ENCODE measurements around the gene PSMB5. TPM values are rescaled to one million over a fixed set of nuclear protein-coding genes. Genes with fewer than 3 reads are reported as not detected.
A peak's percentile ranks its signal among the peaks of the same experiment; 100 is the strongest.

PSMB5 gene
- total and polyA plus RNA-seq, 2 of the 13 experiments (the other 11 are each of a cell fraction or from before 2014, with no cell fraction given): 705 to 871 TPM

GRCh38 chr14:22985894-22986507, 48.7 kb downstream of the PSMB5 start:
- ChIA-PET CTCF (ENCODE audit: low intra/inter-chr PET ratio, low total read pairs) (interaction anchor here (1.1 to 6.6 kb wide), 17 partner anchors 9 to 429 kb away, joined by 3 to 298 read pairs (median 6); partner anchors contain the start of genes CDH24 and PRMT5), POLR2A (interaction anchor here (1.0 to 25.8 kb wide), 16 partner anchors 9 to 109 kb away, joined by 3 to 1670 read pairs (median 12); partner anchors contain the start of genes ACIN1, C14orf119, CDH24 and HAUS4)
- Histone ChIP-seq H3K27me3 (ENCODE audit: control insufficient read depth in 1 of 2, insufficient read depth in 2 of 2, low read length in 2 of 2) (no peaks in the 10 kb centered on the region; a peak in 1 of 5 replicates), H4K20me1 (ENCODE audit: insufficient read depth, low read length) (no peaks in the 10 kb centered on the region), H3K4me2 (ENCODE audit: low read depth, low read length) (no peak overlapping the region), H3K9me3 (ENCODE audit: low read length) (no peaks in the 10 kb centered on the region), H3K4me1 (ENCODE audit: insufficient read depth, low read length) (peaks cover 37% of the 10 kb centered on the region), H3K27ac (ENCODE audit: extremely low read length, insufficient read depth, low read length) (no peak overlapping the region), H3K9ac (ENCODE audit: insufficient read depth, low read depth, low read length) (no peak overlapping the region), H3K36me3 (replicated peaks in 1 of 2; ENCODE audit: control insufficient read depth in 1 of 2, insufficient read depth in 2 of 2, low read length in 2 of 2) (peaks cover 0 to 6% of the 10 kb centered on the region in 2 experiments; a peak in 1 of 5 replicates), H3K79me2 (ENCODE audit: insufficient read depth, low read length) (peaks cover 21% of the 10 kb centered on the region), H3K4me3 (replicated peaks in 1 of 3; ENCODE audit: insufficient read depth in 1 of 3, low read depth in 2 of 3, low read length in 3 of 3) (no peak overlapping the region), H2AFZ (ENCODE audit: low read length) (no peak overlapping the region)
- no peak for FAIRE-seq
- in situ Hi-C loops (cut with HindIII; ENCODE audit: extremely low pct_ligation_motif_present, low pct_unique_long_range_greater_than_20kb) (loop anchor here (5.0 kb wide), 1 partner anchor 66 kb away; no protein-coding TSS in a partner anchor), intact Hi-C loops (cut with micrococcal nuclease; ENCODE audit: unreplicated experiment) (loop anchor here (1.0 to 10.0 kb wide), 5 partner anchors 8 to 319 kb away; partner anchors contain the start of genes BCL2L2 and PPP1R3E)
- no peak; the same call in 2 of the 3 replicates for ATAC-seq
- no peak for DNase-seq (ENCODE audit: low spot score)
- BruUV-seq (replicated peaks): no TSS peak
- WGBS (ENCODE audit: low lambda C conversion rate): 55% methylated on average over 2 of the region's 2 CpGs
- TF ChIP-seq WIZ (CRISPR knock-in tag; IDR thresholded peaks at IDR 0.05) (0 out of 2 replicates have a peak, but pooled peaks have one; percentile 72), MBNL3 (CRISPR knock-in tag; conservative IDR thresholded peaks at IDR 0.05) (no peak), SRSF1 (optimal IDR thresholded peaks at IDR 0.05; ENCODE audit: low read depth, low read length) (no peak), ZNF678 (CRISPR knock-in tag; IDR thresholded peaks at IDR 0.05) (no peak), MTA3 (CRISPR knock-in tag; IDR thresholded peaks at IDR 0.05) (no peak), KDM6A (CRISPR knock-in tag; IDR thresholded peaks at IDR 0.05; ENCODE audit: low read depth) (no peak), ZNF781 (CRISPR knock-in tag; IDR thresholded peaks at IDR 0.05; ENCODE audit: borderline replicate concordance, not compliant biosample characterization) (peak; percentile 25), ZNF75D (CRISPR knock-in tag; IDR thresholded peaks at IDR 0.05; ENCODE audit: borderline replicate concordance) (no peak), YEATS2 (CRISPR knock-in tag; IDR thresholded peaks at IDR 0.05; ENCODE audit: borderline replicate concordance) (no peak), ZNF784 (CRISPR knock-in tag; IDR thresholded peaks at IDR 0.05; ENCODE audit: borderline replicate concordance) (no peak; the same call in 1 of the 2 replicates), ZNF337 (CRISPR knock-in tag; IDR thresholded peaks at IDR 0.05; ENCODE audit: borderline replicate concordance, low read depth) (0 out of 2 replicates have a peak, but pooled peaks have one; percentile 42), ZNF333 (CRISPR knock-in tag; IDR thresholded peaks at IDR 0.05; ENCODE audit: borderline replicate concordance) (no peak), TCF7 (IDR thresholded peaks at IDR 0.05; ENCODE audit: low read depth) (no peak), REL (CRISPR knock-in tag; conservative IDR thresholded peaks at IDR 0.05) (no peak), TEF (CRISPR knock-in tag; IDR thresholded peaks at IDR 0.05) (no peak), HNF4G (IDR thresholded peaks at IDR 0.05; ENCODE audit: borderline replicate concordance, low read depth, low read length) (no peak), HNF4G (CRISPR knock-in tag; IDR thresholded peaks at IDR 0.05; ENCODE audit: borderline replicate concordance, low read depth) (peak; percentile 9; the same call in 1 of the 2 replicates)
